ENCODE measurements around the gene ATAD3C. TPM values are rescaled to one million over a fixed set of nuclear protein-coding genes. Genes with fewer than 3 reads are reported as not detected.

ATAD3C gene
- total and polyA plus RNA-seq, 2 of the 8 experiments (the other 6 are each of a cell fraction or from before 2014, with no cell fraction given): 2.0 to 2.7 TPM

- peak in 1 of 2 experiments; percentile 86 for DNase-seq (ENCODE audit: low read depth in 1 of 2, low spot score in 2 of 2)
- Histone ChIP-seq H3K36me3 (ENCODE audit: control insufficient read depth in 2 of 4, insufficient read depth in 4 of 4, low read length in 3 of 4) (peaks cover 0 to 7% (median 0%) of the 10 kb centered on the region in 4 experiments; a peak in 1 of 8 replicates), H2BK5ac (ENCODE audit: low read depth, low read length) (peak within 1 kb of the TSS; percentile 95; the same call in 1 of the 2 replicates), H3K23ac (ENCODE audit: insufficient read length) (no peak within 1 kb of the TSS), H3K27me3 (replicated peaks in 1 of 4; ENCODE audit: control insufficient read depth in 3 of 4, extremely low read depth in 1 of 4, insufficient read depth in 3 of 4, low read length in 3 of 4) (peaks cover 0 to 3% (median 0%) of the 10 kb centered on the region in 4 experiments; a peak in 2 of 7 replicates), H2BK20ac (ENCODE audit: low read length) (peak within 1 kb of the TSS; percentile 97; the same call in 1 of the 2 replicates), H3K56ac (replicated peaks; ENCODE audit: insufficient read length, low read depth, low read length) (peak within 1 kb of the TSS; percentile 71), H4K5ac (ENCODE audit: insufficient read length, low read depth, low read length) (peak within 1 kb of the TSS; percentile 64), H3K18ac (ENCODE audit: extremely low read depth, low read length) (peak within 1 kb of the TSS; percentile 86), H3K14ac (ENCODE audit: insufficient read length) (no peak within 1 kb of the TSS), H3K4me3 (ENCODE audit: extremely low read depth in 1 of 4, insufficient read depth in 2 of 4, low read depth in 3 of 4, low read length in 4 of 4) (peak within 1 kb of the TSS; percentile 46 to 72 (median 70)), H2AK5ac (ENCODE audit: low read depth, low read length) (0 out of 2 replicates have a peak within 1 kb of the TSS, but pooled peaks have one; percentile 88), H4K8ac (ENCODE audit: extremely low read depth, insufficient read depth, low read length) (peak within 1 kb of the TSS; percentile 86), H3K27ac (ENCODE audit: low read depth, low read length) (peak within 1 kb of the TSS; percentile 17; the same call in 1 of the 2 replicates), H3K4ac (replicated peaks; ENCODE audit: insufficient read length, low read depth, low read length) (peak within 1 kb of the TSS; percentile 69), H3K79me2 (ENCODE audit: control insufficient read depth in 1 of 2, insufficient read depth in 2 of 2, low read length in 2 of 2) (peaks cover 0 to 8% of the 10 kb centered on the region in 2 experiments; a peak in 1 of 4 replicates), H3K23me2 (ENCODE audit: low read depth, low read length) (peaks cover 18% of the 10 kb centered on the region; the same call in 1 of the 2 replicates), H3K9ac (replicated peaks in 1 of 4; ENCODE audit: extremely low read depth in 1 of 4, low read depth in 3 of 4, low read length in 3 of 4) (peak within 1 kb of the TSS in 1 of 4 experiments; percentile 38; a peak in 3 of 7 replicates), H3K4me2 (ENCODE audit: insufficient read depth in 1 of 2, low read depth in 2 of 2, low read length in 2 of 2) (peak within 1 kb of the TSS; percentile 54 to 94), H2BK15ac (ENCODE audit: low read length) (peak within 1 kb of the TSS; percentile 73; the same call in 1 of the 2 replicates), H2BK12ac (ENCODE audit: low read depth, low read length) (peak within 1 kb of the TSS; percentile 69), H3K4me1 (replicated peaks in 1 of 4; ENCODE audit: control insufficient read depth in 3 of 4, insufficient read depth in 4 of 4, low read length in 3 of 4) (peaks cover 0 to 54% (median 41%) of the 10 kb centered on the region in 4 experiments; a peak in 6 of 7 replicates), H4K91ac (replicated peaks; ENCODE audit: insufficient read length, low read length) (peak within 1 kb of the TSS; percentile 99), H2BK120ac (replicated peaks; ENCODE audit: low read depth, low read length) (peak within 1 kb of the TSS; percentile 79), H4K20me1 (replicated peaks in 1 of 2; ENCODE audit: control insufficient read depth in 1 of 2, insufficient read depth in 2 of 2, low read length in 2 of 2) (peaks cover 4 to 7% of the 10 kb centered on the region in 2 experiments), H2AFZ (ENCODE audit: low read length) (no peak within 1 kb of the TSS), H3K79me1 (ENCODE audit: low read depth, low read length) (no peaks in the 10 kb centered on the region), H3K9me3 (ENCODE audit: insufficient read depth in 2 of 2, low read depth in 1 of 2, low read length in 1 of 2) (no peaks in the 10 kb centered on the region)
- WGBS, 2 experiments (ENCODE audit: extremely low coverage in 1 of 2, insufficient coverage in 1 of 2, insufficient read length in 1 of 2, insufficient replicate concordance in 2 of 2, low coverage in 1 of 2, low lambda C conversion rate in 2 of 2, missing lambda C conversion rate in 1 of 2): 11% methylated on average over 44 of the region's 89 CpGs; no CpG with 5 or more reads in 1 of the 2 experiments
- no peak for FAIRE-seq
- ChIA-PET POLR2A (ENCODE audit: partially characterized antibody) (interaction anchor here (0.6 to 22.9 kb wide), 8 partner anchors 13 to 104 kb away, joined by 3 to 515 read pairs (median 6); partner anchors contain the start of genes ANKRD65, CCNL2 and MRPL20), CTCF (ENCODE audit: partially characterized antibody) (interaction anchor here (0.9 to 2.1 kb wide), 4 partner anchors 17 to 33 kb away, joined by 3 to 6 read pairs (median 4); no protein-coding TSS in a partner anchor)
- TF ChIP-seq, protein P1, sequence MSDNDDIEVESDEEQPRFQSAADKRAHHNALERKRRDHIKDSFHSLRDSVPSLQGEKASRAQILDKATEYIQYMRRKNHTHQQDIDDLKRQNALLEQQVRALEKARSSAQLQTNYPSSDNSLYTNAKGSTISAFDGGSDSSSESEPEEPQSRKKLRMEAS (IDR thresholded peaks at IDR 0.05): peak; percentile 59; the same call in 1 of the 2 replicates
- TF ChIP-seq NRF1 (IDR thresholded peaks at IDR 0.05; ENCODE audit: low read depth, low read length) (no peak), HDAC6 (IDR thresholded peaks at IDR 0.05; ENCODE audit: low read depth, low read length) (no peak), BACH1 (IDR thresholded peaks at IDR 0.05; ENCODE audit: low read length) (peak; percentile 82)
These were observed 14.2 kb upstream of the ATAD3C start, which contains the start of gene VWA1 for GRCh38 chr1:1435106-1435903. Gene VWA1, plus strand, starts transcription at chr1:1435690. Its CDS starts 59 bp downstream, at chr1:1435749.

Measured in H1 (cell line).